Measurements from ENCODE around the gene MRPL53. TPM values are rescaled to one million over a fixed set of nuclear protein-coding genes. Genes with fewer than 3 reads are reported as not detected.
"Not testable (repeated sequence)": the region's sequence is repeated elsewhere in the genome, so short reads cannot be mapped to it uniquely, and the experiment has no call there.

MRPL53 gene
- total RNA-seq, 1 donor from 2014 or later = 61.3 TPM

DNA sequence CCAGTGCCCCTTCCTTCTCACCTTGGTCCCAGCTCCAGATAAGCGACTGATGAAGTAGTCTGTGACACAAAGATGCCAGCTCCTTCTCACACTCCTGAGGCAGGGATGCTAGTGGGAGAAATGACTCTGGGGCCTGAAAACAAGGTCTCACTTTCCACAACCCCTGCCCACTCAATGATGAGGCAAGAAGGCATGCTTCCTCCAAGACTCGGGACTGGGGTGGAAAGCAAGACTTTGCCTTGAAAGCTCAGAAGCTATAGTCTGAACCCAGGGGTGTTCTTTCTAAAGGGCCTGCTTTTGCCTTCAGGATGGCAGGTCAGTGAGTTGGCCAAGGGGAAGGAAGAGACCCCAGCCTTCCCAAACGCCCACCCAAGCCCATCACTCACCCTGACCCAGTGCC lies 9.0 kb upstream of the MRPL53 start:
- H3K4me3 Mint-ChIP-seq (ENCODE audit: low read depth) = peak overlapping the region; percentile 96
- no peak for DNase-seq (ENCODE audit: low spot score, unreplicated experiment)
- TF ChIP-seq, protein P1, sequence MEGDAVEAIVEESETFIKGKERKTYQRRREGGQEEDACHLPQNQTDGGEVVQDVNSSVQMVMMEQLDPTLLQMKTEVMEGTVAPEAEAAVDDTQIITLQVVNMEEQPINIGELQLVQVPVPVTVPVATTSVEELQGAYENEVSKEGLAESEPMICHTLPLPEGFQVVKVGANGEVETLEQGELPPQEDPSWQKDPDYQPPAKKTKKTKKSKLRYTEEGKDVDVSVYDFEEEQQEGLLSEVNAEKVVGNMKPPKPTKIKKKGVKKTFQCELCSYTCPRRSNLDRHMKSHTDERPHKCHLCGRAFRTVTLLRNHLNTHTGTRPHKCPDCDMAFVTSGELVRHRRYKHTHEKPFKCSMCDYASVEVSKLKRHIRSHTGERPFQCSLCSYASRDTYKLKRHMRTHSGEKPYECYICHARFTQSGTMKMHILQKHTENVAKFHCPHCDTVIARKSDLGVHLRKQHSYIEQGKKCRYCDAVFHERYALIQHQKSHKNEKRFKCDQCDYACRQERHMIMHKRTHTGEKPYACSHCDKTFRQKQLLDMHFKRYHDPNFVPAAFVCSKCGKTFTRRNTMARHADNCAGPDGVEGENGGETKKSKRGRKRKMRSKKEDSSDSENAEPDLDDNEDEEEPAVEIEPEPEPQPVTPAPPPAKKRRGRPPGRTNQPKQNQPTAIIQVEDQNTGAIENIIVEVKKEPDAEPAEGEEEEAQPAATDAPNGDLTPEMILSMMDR (IDR thresholded peaks at IDR 0.05; ENCODE audit: unreplicated experiment) = no peak
- no peaks in the 10 kb centered on the region for H3K27me3 Mint-ChIP-seq
- H3K27ac Mint-ChIP-seq = no peak overlapping the region
- H3K9me3 Mint-ChIP-seq (ENCODE audit: low read depth) = no peaks in the 10 kb centered on the region
- peaks cover 14% of the 10 kb centered on the region for H3K4me1 Mint-ChIP-seq (ENCODE audit: low read depth)
- H3K36me3 Mint-ChIP-seq (ENCODE audit: insufficient read depth) = peaks cover 6% of the 10 kb centered on the region

DNA sequence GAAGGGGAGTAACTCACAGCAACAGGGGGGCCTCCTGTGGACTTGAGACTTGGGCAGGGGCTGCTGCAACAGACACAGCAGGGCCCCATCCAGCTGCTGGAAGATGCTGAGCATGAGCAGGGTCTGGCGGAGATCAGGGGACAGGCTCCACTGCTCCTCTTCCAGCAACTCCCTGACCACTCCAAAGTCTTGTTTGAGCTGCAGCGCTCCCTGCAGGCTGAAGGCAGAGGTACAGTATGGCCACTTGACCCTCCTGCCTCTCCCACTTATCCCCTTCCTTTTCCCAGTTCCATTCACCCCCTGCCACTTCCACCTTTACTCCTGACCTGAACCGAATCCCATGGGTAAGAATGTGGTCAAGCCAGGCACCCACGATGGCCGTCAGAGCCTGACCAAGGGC lies 2.4 kb upstream of the MRPL53 start:
- Mint-ChIP-seq H3K36me3 (ENCODE audit: insufficient read depth) (peaks cover 9% of the 10 kb centered on the region), H3K4me3 (ENCODE audit: low read depth) (no peak overlapping the region), H3K27me3 (no peaks in the 10 kb centered on the region), H3K27ac (no peak overlapping the region), H3K4me1 (ENCODE audit: low read depth) (peaks cover 14% of the 10 kb centered on the region), H3K9me3 (ENCODE audit: low read depth) (no peaks in the 10 kb centered on the region)
- DNase-seq (ENCODE audit: low spot score, unreplicated experiment) = no peak
- TF ChIP-seq, protein P1 (IDR thresholded peaks at IDR 0.05; ENCODE audit: unreplicated experiment) = peak; percentile 28

DNA sequence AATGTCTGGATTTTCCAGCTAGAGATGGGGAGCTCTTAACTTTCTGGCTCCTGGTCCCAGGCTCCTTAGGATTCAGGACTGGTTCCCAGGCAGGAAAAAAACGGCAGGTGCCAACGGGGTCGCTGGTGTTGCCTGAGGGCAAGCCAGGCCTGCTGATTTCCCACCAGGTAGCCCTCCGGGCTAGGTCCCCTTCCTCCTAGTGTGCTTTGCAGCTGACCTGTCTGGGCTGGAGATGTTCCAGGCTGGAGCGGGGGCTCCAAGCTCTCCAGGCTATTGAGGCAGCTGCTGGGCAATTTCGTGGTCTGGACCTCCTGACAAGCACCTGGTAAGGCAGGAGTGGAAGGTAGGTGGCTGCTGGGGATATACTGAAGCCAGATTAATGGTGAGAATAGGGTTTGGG lies 2.0 kb upstream of the MRPL53 start:
- no peak overlapping the region for H3K4me3 Mint-ChIP-seq (ENCODE audit: low read depth)
- H3K9me3 Mint-ChIP-seq (ENCODE audit: low read depth) = no peaks in the 10 kb centered on the region
- H3K36me3 Mint-ChIP-seq (ENCODE audit: insufficient read depth) = peaks cover 9% of the 10 kb centered on the region
- TF ChIP-seq, protein P1 (IDR thresholded peaks at IDR 0.05; ENCODE audit: unreplicated experiment) = no peak
- peaks cover 14% of the 10 kb centered on the region for H3K4me1 Mint-ChIP-seq (ENCODE audit: low read depth)
- H3K27ac Mint-ChIP-seq = no peak overlapping the region
- no peaks in the 10 kb centered on the region for H3K27me3 Mint-ChIP-seq
- no peak for DNase-seq (ENCODE audit: low spot score, unreplicated experiment)

DNA sequence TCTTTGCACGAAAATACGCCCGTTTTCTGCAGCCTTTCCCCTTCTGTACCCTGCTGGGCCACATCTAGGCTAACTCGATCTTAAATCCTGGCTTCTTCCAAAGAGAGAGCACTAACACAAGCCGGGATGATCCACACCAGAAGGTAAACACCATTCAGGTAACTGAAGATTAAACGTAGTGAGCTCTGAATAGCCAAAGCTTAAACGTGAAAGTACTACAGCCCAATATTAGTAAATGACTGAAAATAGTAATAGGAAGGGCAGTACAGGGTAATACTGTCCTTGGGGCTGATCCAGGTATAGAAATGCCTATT lies 422 bp upstream of the MRPL53 start:
- H3K4me1 Mint-ChIP-seq (ENCODE audit: low read depth) = peaks cover 14% of the 10 kb centered on the region
- H3K27me3 Mint-ChIP-seq = no peaks in the 10 kb centered on the region
- no peak for DNase-seq (ENCODE audit: low spot score, unreplicated experiment)
- H3K4me3 Mint-ChIP-seq (ENCODE audit: low read depth) = peak overlapping the region; percentile 86
- no peaks in the 10 kb centered on the region for H3K9me3 Mint-ChIP-seq (ENCODE audit: low read depth)
- H3K27ac Mint-ChIP-seq = peak overlapping the region; percentile 98
- TF ChIP-seq, protein P1 (IDR thresholded peaks at IDR 0.05; ENCODE audit: unreplicated experiment) = no peak
- peaks cover 5% of the 10 kb centered on the region for H3K36me3 Mint-ChIP-seq (ENCODE audit: insufficient read depth)

DNA sequence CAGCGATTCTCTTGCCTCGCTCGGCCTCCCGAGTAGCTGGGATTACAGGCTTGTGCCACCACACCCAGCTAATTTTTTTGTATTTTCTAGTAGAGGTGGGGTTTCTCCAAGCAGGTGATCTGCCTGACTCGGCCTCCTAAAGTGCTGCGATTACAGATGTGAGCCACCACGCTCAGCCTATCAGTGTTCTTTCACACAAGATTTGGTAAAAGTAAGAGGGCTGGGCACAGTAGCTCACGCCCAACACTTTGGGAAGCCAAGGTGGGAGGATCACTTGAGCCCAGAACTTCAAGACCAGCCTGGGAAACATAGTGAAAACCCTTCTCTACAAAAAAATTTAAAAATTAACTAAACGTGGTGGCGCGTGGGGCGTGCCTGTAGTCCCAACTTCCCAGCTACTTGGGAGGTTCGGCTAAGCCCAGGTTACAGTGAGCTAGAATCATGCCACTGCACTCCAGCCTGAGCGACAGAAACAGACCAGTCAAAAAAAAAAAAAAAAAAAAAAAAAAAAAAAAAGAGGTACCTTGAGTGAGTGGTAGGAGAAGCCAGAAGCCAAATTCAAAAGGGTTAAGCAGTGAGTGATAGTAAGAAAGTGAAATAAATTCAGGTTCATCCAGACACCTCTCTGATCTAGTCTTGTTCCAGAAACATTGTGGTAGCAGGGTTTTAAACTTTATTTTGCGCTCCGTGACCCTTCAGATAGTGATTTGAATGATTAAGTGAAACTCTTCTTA lies 981 bp downstream of the MRPL53 start:
- Mint-ChIP-seq H3K4me3 (ENCODE audit: low read depth) (peak overlapping the region; percentile 86), H3K4me1 (ENCODE audit: low read depth) (peaks cover 14% of the 10 kb centered on the region), H3K9me3 (ENCODE audit: low read depth) (no peaks in the 10 kb centered on the region), H3K27ac (peak overlapping the region; percentile 98), H3K27me3 (no peaks in the 10 kb centered on the region), H3K36me3 (ENCODE audit: insufficient read depth) (peaks cover 5% of the 10 kb centered on the region)
- TF ChIP-seq, protein P1 (IDR thresholded peaks at IDR 0.05; ENCODE audit: unreplicated experiment) = no peak
- DNase-seq (ENCODE audit: low spot score, unreplicated experiment) = no peak

DNA sequence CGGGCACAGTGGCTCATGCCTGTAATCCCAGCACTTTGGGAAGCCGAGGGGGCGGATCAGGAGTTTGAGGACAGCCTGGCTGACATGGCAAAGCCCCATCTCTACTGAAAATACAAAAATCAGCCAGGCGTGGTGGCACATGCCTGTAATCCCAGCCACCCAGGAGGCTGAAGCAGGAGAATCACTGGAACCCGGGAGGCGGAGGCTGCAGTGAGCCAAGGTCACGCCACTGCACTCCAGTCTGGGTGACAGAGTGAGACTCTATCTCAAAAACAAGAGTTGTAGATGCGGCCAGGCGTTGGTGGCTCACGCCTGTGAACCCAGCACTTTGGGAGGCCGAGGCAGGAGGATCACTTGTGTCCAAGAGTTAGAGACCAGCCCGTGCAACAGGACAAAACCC lies 1.7 kb downstream of the MRPL53 start:
- not testable (repeated sequence) for H3K9me3 Mint-ChIP-seq (ENCODE audit: low read depth); DNase-seq (ENCODE audit: low spot score, unreplicated experiment); H3K36me3 Mint-ChIP-seq (ENCODE audit: insufficient read depth); H3K27me3 Mint-ChIP-seq; H3K27ac Mint-ChIP-seq
- H3K4me3 Mint-ChIP-seq (ENCODE audit: low read depth) = peak overlapping the region; percentile 61
- peaks cover 17% of the 10 kb centered on the region for H3K4me1 Mint-ChIP-seq (ENCODE audit: low read depth)
